Ovary (tissue), 3 donors: ENCODE data around the gene GRXCR2.

Experiments used
- CTCF ChIP-seq, 3 donors: fragments of 450-650 bp in 2 of 3; fragments of 200-600 bp in 1 of 3; IDR thresholded peaks; one replicate each; pipeline versions ENCODE4 v1.5.1 to v1.8.0; 2016 to 2022; ENCODE audit warnings: antibody characterized with exemption in 3 of 3, mild to moderate bottlenecking in 1 of 3
- POLR2A ChIP-seq: fragments of 450-650 bp; IDR thresholded peaks from one replicate; pipeline ENCODE4 v1.6.1; 2017; ENCODE audit warnings: antibody characterized with exemption, mild to moderate bottlenecking, moderate library complexity
- donor health status: DM: no; HTN: no; CAD: no.

- no peak for TF ChIP-seq CTCF (IDR thresholded peaks at IDR 0.05)
- no peak for TF ChIP-seq POLR2A
Observed at GRCh38 chr5:145824040-145824439, 48.8 kb downstream of the GRXCR2 start.
